Keratinocyte (primary cell): ENCODE measurements around the gene DMRT3.
A peak's percentile ranks its signal among the peaks of the same experiment; 100 is the strongest.

Experiments used
- CTCF ChIP-seq, 3 experiments: IDR thresholded peaks in 1 of 3; conservative IDR thresholded peaks in 1 of 3; optimal IDR thresholded peaks in 1 of 3; 2 replicates in 2 of 3; 3 replicates in 1 of 3; pipeline versions ENCODE3 to v1.5.1; 2011; ENCODE audit warnings: low read length in 3 of 3, mild to moderate bottlenecking in 3 of 3, moderate library complexity in 2 of 3, control low read depth in 1 of 3, inconsistent platforms in 1 of 3; ENCODE audit not compliant: insufficient read depth in 2 of 3; ENCODE audit errors: extremely low read depth in 1 of 3
- EZH2 ChIP-seq: IDR thresholded peaks from one replicate; pipeline ENCODE4 v1.6.1; 2012; ENCODE audit warnings: inconsistent platforms, mild to moderate bottlenecking, low read length, moderate library complexity

- TF ChIP-seq CTCF (optimal IDR thresholded peaks at IDR 0.05 in 1 of 3, IDR thresholded peaks at IDR 0.05 in 1 of 3, conservative IDR thresholded peaks at IDR 0.05 in 1 of 3; ENCODE audit: extremely low read depth in 1 of 3, insufficient read depth in 2 of 3, low read length in 3 of 3) (no peak), EZH2 (peak; percentile 21)
These were observed 1.7 kb downstream of the DMRT3 start for GRCh38 chr9:977838-978830.
